H1 (cell line): ENCODE data around the gene VAPB. TPM values are rescaled to one million over a fixed set of nuclear protein-coding genes. Genes with fewer than 3 reads are reported as not detected.

Source experiments
- polyA plus RNA-seq, 7 experiments: library from polyadenylated mRNA; depleted of rRNA in 3 of 7; stranded (reverse) in 5 of 7; unstranded in 2 of 7; fragments of >200 nt in 5 of 7; fragments of 200-250 nt in 2 of 7; gene quantifications; 1 replicate in 5 of 7; 2 replicates in 1 of 7; 4 replicates in 1 of 7; pipeline versions ENCODE4 v1.2.1 to v1.2.3, GENCODE V29; 2011 to 2013; ENCODE audit warnings: missing spikeins in 2 of 7, mixed read lengths in 2 of 7
- total RNA-seq: library from RNA; stranded (reverse); fragmentation: NEBNext Ultra II Directional; extraction: Animal tissue kit (Norgen Biotek cat#: 25700); gene quantifications from 2 replicates; pipeline ENCODE4 v1.2.1, GENCODE V29; 2021

VAPB gene
- total and polyA plus RNA-seq, 2 of the 8 experiments (the other 6 are each of a cell fraction or from before 2014, with no cell fraction given), result 24.4 to 62.8 TPM

Other genes starting within 250 kb of the VAPB start
- not detected in 2 replicates for gene ANKRD60, start 160.6 kb upstream of the VAPB start, total RNA-seq
- not detected in 2 replicates for gene ANKRD60, start 160.6 kb upstream of the VAPB start, polyA plus RNA-seq (2011; rRNA removed)
- gene RAB22A, start 79.5 kb upstream of the VAPB start, total RNA-seq, result 6.2 and 6.6 TPM in 2 replicates
- 3.1 and 3.4 TPM in 2 replicates for gene RAB22A, start 79.5 kb upstream of the VAPB start, polyA plus RNA-seq (2011; rRNA removed)
- gene APCDD1L, start 126.2 kb downstream of the VAPB start, total RNA-seq, result 3.1 and 3.2 TPM in 2 replicates
- gene APCDD1L, start 126.2 kb downstream of the VAPB start, polyA plus RNA-seq (2011; rRNA removed), result 0.83 and 1.8 TPM in 2 replicates